IPS-15b (cell line): ENCODE measurements around the gene GRAP2.

ENCODE experiments used
- H3K27me3 ChIP-seq: one replicate; pipeline ENCODE4 v1.6.1; 2013; ENCODE audit warnings: low read length; ENCODE audit not compliant: control insufficient read depth, insufficient read depth
- H3K36me3 ChIP-seq: one replicate; pipeline ENCODE4 v1.6.1; 2013; ENCODE audit warnings: low read length; ENCODE audit not compliant: control insufficient read depth, insufficient read depth
- H3K4me1 ChIP-seq: one replicate; pipeline ENCODE4 v1.6.1; 2013; ENCODE audit warnings: mild to moderate bottlenecking, low read length; ENCODE audit not compliant: control insufficient read depth, insufficient read depth
- H3K4me3 ChIP-seq: one replicate; pipeline ENCODE4 v1.5.1; 2013; ENCODE audit warnings: low read depth, low read length
- H3K9ac ChIP-seq: one replicate; pipeline ENCODE4 v1.6.1; 2013; ENCODE audit warnings: low read depth, mild to moderate bottlenecking, low read length
- H3K9me3 ChIP-seq: one replicate; pipeline ENCODE4 v1.6.1; 2013; ENCODE audit warnings: mild to moderate bottlenecking, low read length; ENCODE audit not compliant: control insufficient read depth, insufficient read depth

GRAP2 gene

GRCh38 chr22:39967103-39967829, 66.4 kb downstream of the GRAP2 start:
- H3K9me3 ChIP-seq: no peaks in the 10 kb centered on the region
- H3K4me1 ChIP-seq: peaks cover 7% of the 10 kb centered on the region
- no peak overlapping the region for H3K4me3 ChIP-seq
- no peak overlapping the region for H3K9ac ChIP-seq
- H3K36me3 ChIP-seq: no peaks in the 10 kb centered on the region
- H3K27me3 ChIP-seq: no peaks in the 10 kb centered on the region

- no peaks in the 10 kb centered on the region for H3K9me3 ChIP-seq
- H3K27me3 ChIP-seq: no peaks in the 10 kb centered on the region
- H3K9ac ChIP-seq: no peak overlapping the region
- H3K4me3 ChIP-seq: no peak overlapping the region
- H3K4me1 ChIP-seq: peaks cover 7% of the 10 kb centered on the region
- no peaks in the 10 kb centered on the region for H3K36me3 ChIP-seq
Observed at GRCh38 chr22:39967996-39968972, 67.4 kb downstream of the GRAP2 start.

- no peaks in the 10 kb centered on the region for H3K36me3 ChIP-seq
- H3K4me1 ChIP-seq: peaks cover 7% of the 10 kb centered on the region
- H3K9ac ChIP-seq: no peak overlapping the region
- no peak overlapping the region for H3K4me3 ChIP-seq
- H3K9me3 ChIP-seq: no peaks in the 10 kb centered on the region
- no peaks in the 10 kb centered on the region for H3K27me3 ChIP-seq
Observed at GRCh38 chr22:39970742-39971141, 69.9 kb downstream of the GRAP2 start.

- Histone ChIP-seq H3K36me3 (no peaks in the 10 kb centered on the region), H3K4me1 (peaks cover 7% of the 10 kb centered on the region), H3K4me3 (no peak overlapping the region), H3K27me3 (peaks cover 4% of the 10 kb centered on the region), H3K9me3 (no peaks in the 10 kb centered on the region), H3K9ac (no peak overlapping the region)
Observed at GRCh38 chr22:39972641-39973040, 71.8 kb downstream of the GRAP2 start.

GRCh38 chr22:39973656-39974055, 72.8 kb downstream of the GRAP2 start:
- no peak overlapping the region for H3K9ac ChIP-seq
- no peaks in the 10 kb centered on the region for H3K9me3 ChIP-seq
- H3K36me3 ChIP-seq: no peaks in the 10 kb centered on the region
- no peak overlapping the region for H3K4me3 ChIP-seq
- H3K4me1 ChIP-seq: peaks cover 3% of the 10 kb centered on the region
- H3K27me3 ChIP-seq: peaks cover 4% of the 10 kb centered on the region

- peaks cover 4% of the 10 kb centered on the region for H3K27me3 ChIP-seq
- no peaks in the 10 kb centered on the region for H3K4me1 ChIP-seq
- H3K9me3 ChIP-seq: no peaks in the 10 kb centered on the region
- H3K36me3 ChIP-seq: no peaks in the 10 kb centered on the region
- no peak overlapping the region for H3K9ac ChIP-seq
- H3K4me3 ChIP-seq: no peak overlapping the region
Observed at GRCh38 chr22:39974065-39974464, 73.2 kb downstream of the GRAP2 start.

GRCh38 chr22:39979048-39979447, 78.2 kb downstream of the GRAP2 start:
- Histone ChIP-seq H3K9ac (no peak overlapping the region), H3K9me3 (no peaks in the 10 kb centered on the region), H3K4me3 (no peak overlapping the region), H3K4me1 (no peaks in the 10 kb centered on the region), H3K27me3 (peaks cover 4% of the 10 kb centered on the region), H3K36me3 (no peaks in the 10 kb centered on the region)

- H3K4me3 ChIP-seq: no peak overlapping the region
- H3K27me3 ChIP-seq: peaks cover 4% of the 10 kb centered on the region
- H3K9me3 ChIP-seq: no peaks in the 10 kb centered on the region
- no peak overlapping the region for H3K9ac ChIP-seq
- H3K36me3 ChIP-seq: no peaks in the 10 kb centered on the region
- H3K4me1 ChIP-seq: no peaks in the 10 kb centered on the region
Observed at GRCh38 chr22:39979458-39979857, 78.6 kb downstream of the GRAP2 start.

- Histone ChIP-seq H3K36me3 (no peaks in the 10 kb centered on the region), H3K27me3 (peaks cover 7% of the 10 kb centered on the region), H3K9me3 (no peaks in the 10 kb centered on the region), H3K4me3 (no peak overlapping the region), H3K9ac (no peak overlapping the region), H3K4me1 (no peaks in the 10 kb centered on the region)
Observed at GRCh38 chr22:39980596-39980995, 79.7 kb downstream of the GRAP2 start.

GRCh38 chr22:39983346-39983745, 82.5 kb downstream of the GRAP2 start:
- Histone ChIP-seq H3K9ac (no peak overlapping the region), H3K9me3 (no peaks in the 10 kb centered on the region)

GRCh38 chr22:39984006-39984405, 83.1 kb downstream of the GRAP2 start:
- Histone ChIP-seq H3K36me3 (no peaks in the 10 kb centered on the region), H3K9me3 (no peaks in the 10 kb centered on the region), H3K27me3 (peaks cover 14% of the 10 kb centered on the region), H3K4me3 (no peak overlapping the region), H3K9ac (no peak overlapping the region), H3K4me1 (no peaks in the 10 kb centered on the region)

More at GRCh38 chr22:39983346-39983745, 82.5 kb downstream of the GRAP2 start:
- Histone ChIP-seq H3K4me1 (no peaks in the 10 kb centered on the region), H3K4me3 (no peak overlapping the region), H3K36me3 (no peaks in the 10 kb centered on the region), H3K27me3 (peaks cover 12% of the 10 kb centered on the region)

- Histone ChIP-seq H3K4me1 (no peaks in the 10 kb centered on the region), H3K27me3 (peaks cover 21% of the 10 kb centered on the region), H3K4me3 (no peak overlapping the region), H3K36me3 (no peaks in the 10 kb centered on the region), H3K9me3 (no peaks in the 10 kb centered on the region), H3K9ac (no peak overlapping the region)
Observed at GRCh38 chr22:39984746-39985145, 83.9 kb downstream of the GRAP2 start.
